Measurements from ENCODE around the gene ATF7.
"Not testable (repeated sequence)": the region's sequence is repeated elsewhere in the genome, so short reads cannot be mapped to it uniquely, and the experiment has no call there.

- not testable (repeated sequence) for TF ChIP-seq CTCF (IDR thresholded peaks at IDR 0.05; ENCODE audit: low read depth, low read length); POLR2A (IDR thresholded peaks at IDR 0.05; ENCODE audit: extremely low read depth, insufficient read length)
Measured at GRCh38 chr12:53598971-53599370, 27.2 kb downstream of the ATF7 start.
